SIG-M5 treated with dmso at 0.1 percent for 504 hours (cell line): ENCODE measurements around the gene ABL1.
"Not testable (repeated sequence)": the region's sequence is repeated elsewhere in the genome, so short reads cannot be mapped to it uniquely, and the experiment has no call there.

Experiments
- DNase-seq: peaks from one replicate; lab custom pipeline; 2025; ENCODE audit not compliant: unreplicated experiment; lab: John Stamatoyannopoulos, UW

The ABL1 gene

DNA sequence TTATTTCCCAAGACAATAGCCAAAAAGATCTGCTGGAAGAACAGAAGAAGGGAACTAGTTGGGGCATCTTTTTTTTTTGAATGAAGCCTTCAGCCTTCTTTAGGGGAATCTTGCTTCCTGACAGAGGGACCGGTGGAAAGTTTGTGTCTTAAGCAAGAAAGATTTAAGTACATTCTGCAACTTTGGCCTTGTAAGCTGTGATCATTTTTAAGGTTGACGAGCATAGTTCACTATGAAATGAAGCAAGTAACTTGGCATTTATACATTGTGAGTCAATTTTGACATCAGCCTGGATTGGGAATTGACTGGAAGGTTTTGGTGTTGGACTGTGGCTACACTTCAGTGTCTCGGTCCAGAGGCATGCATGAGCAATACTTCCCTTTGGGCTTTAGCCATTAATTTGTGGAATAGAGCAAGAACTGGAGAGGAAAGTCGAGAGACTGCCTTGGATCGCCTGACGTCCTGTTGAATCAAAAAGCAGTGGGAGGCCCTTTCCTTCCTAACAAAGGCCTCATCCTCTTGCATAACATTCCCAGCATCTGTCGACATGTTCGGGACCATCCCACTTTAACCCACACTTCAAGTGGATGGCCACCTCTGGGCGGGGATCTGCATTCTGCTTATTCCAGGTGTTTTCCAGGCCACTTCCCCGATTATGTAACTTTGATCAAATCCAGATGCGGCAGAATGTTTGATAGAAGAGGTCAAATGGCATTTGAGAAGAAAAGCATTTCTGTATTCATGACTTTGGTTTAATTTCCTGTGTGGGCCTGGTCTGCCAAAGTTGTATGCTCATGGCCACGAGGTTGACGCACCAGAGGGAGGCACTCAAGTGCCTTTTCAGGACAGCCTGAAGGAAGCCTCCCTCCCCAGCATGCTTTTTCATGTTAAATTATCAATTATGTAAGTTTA lies 12.5 kb downstream of the ABL1 start:
- no peak for DNase-seq

DNA sequence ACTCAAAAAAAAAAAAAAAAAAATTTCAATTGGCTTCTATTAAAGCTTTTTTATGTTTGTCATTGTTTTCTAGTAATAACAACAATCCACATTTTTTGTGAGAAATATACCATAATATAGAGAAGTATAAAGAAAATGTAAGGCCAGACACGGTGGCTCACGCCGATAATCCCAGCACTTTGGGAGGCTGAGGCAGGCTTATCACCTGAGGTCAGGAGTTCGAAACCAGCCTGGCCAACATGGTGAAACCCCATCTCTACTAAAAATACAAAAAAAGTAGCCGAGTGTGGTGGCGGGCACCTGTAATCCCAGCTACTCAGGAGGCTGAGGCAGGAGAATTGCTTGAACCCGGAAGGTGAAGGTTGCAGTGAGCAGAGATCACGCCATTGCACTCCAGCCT lies 13.5 kb downstream of the ABL1 start:
- DNase-seq: not testable (repeated sequence)

GRCh38 chr9:130849356-130849755 lies 14.3 kb downstream of the ABL1 start:
- no peak for DNase-seq

DNA sequence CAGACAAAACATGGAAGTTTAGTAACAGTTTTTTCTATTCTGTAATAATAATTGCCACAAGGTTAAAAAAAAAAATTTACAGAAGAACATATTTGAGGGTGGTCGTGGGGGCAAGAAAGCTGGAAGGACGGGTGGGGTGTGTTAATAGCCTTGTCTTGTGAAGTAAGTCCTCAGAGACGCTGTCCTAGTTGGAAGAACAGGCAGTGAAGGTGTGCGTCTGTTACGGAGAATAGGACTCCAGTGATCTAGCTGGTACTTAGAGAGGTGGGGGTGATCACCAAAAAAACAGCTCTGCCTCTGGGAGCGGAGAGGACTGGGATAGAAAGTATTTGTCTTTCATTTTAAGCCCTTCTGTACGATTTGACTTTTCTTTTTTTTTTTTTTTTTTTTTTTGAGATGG lies 17.7 kb downstream of the ABL1 start:
- no peak for DNase-seq

GRCh38 chr9:130854092-130854491 lies 19.0 kb downstream of the ABL1 start:
- peak; percentile 16 for DNase-seq

- DNase-seq: no peak
These were observed 19.8 kb downstream of the ABL1 start for GRCh38 chr9:130854835-130855234.

GRCh38 chr9:130856474-130856873 lies 21.4 kb downstream of the ABL1 start:
- no peak for DNase-seq

- DNase-seq: no peak
These were observed 23.0 kb downstream of the ABL1 start for GRCh38 chr9:130857864-130858738.

- DNase-seq: no peak
These were observed 24.0 kb downstream of the ABL1 start for GRCh38 chr9:130858739-130859705.

GRCh38 chr9:130860458-130861316 lies 25.6 kb downstream of the ABL1 start:
- no peak for DNase-seq

- DNase-seq: no peak
These were observed 26.5 kb downstream of the ABL1 start for GRCh38 chr9:130861372-130862180.

DNA sequence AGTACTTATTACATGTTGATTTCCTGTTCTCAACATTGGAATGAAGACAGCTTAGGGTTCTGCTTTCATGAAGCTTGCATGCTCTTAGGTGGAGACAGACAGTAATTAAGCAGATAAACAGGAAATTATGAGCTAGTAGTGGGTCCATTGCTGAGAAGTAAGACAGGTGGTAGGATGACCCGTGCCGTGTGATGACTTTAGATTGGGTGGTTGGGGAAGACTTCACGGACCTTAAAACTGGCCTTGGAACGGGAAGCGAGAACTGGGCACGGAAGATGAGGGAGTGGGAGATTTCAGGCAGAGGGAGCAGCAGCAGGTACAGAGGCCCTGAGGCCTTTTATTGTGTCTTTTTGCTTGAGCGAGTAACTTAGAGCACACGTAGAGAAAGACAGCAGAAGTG lies 27.2 kb downstream of the ABL1 start:
- no peak for DNase-seq

DNA sequence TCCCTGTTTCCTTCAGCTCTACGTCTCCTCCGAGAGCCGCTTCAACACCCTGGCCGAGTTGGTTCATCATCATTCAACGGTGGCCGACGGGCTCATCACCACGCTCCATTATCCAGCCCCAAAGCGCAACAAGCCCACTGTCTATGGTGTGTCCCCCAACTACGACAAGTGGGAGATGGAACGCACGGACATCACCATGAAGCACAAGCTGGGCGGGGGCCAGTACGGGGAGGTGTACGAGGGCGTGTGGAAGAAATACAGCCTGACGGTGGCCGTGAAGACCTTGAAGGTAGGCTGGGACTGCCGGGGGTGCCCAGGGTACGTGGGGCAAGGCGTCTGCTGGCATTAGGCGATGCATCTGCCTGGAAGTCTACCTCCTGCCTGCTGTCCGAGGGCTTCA lies 27.7 kb downstream of the ABL1 start:
- no peak for DNase-seq

- no peak for DNase-seq
These were observed 29.5 kb downstream of the ABL1 start for GRCh38 chr9:130864541-130864940.

GRCh38 chr9:130865921-130866320 lies 30.9 kb downstream of the ABL1 start:
- no peak for DNase-seq

DNA sequence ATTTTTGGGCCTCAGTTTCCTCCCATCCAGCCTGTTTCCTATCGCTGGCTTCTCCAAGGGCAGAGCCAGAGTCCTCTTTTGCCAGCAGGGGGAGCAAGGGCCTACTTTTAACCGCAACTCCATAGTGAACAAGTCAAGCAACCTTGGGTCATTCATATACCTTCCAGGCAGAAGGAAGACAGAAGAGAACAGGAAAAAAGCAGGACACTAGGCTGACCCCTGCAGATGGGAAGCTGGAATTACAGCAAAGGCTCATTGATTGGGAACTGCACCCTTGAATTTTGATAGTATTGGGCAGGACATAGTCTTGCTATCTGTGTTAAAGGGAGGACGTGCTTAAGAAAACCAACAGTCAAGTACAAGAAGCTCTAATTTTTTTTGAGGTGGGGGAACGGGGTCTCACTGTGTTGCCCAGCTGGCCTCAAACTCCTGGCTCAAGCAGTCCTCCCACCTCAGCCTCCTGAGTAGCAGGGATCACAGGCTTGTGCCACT lies 31.5 kb downstream of the ABL1 start:
- DNase-seq: peak; percentile 81

GRCh38 chr9:130867556-130867955 lies 32.5 kb downstream of the ABL1 start:
- no peak for DNase-seq

DNA sequence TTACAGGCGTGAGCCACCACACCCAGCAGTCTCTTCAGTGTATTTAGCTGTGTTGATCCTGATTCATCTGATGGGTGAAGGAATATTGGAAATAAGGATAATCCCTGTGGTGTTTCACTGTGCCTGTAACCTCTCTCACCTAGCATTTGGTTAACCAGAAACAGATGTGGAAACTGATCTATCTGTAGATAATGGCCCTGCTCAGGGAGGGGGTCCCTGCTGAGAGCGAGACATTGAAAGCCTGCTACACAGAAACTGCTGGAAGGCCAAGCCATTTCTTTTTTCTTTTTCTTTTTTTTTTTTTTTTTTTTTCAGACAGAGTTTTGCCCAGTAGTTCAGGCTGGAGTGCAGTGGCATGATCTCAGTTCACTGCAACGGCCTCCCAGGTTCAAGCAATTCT lies 33.2 kb downstream of the ABL1 start:
- no peak for DNase-seq

GRCh38 chr9:130869250-130869649 lies 34.2 kb downstream of the ABL1 start:
- no peak for DNase-seq
